WI38 (cell line): Measurements from ENCODE around the gene UBE2E1.
A peak's percentile ranks its signal among the peaks of the same experiment; 100 is the strongest.

Source experiments
- H3K4me3 ChIP-seq: 2 replicates; pipeline ENCODE4 v1.5.1; 2011; ENCODE audit warnings: low read depth, mild to moderate bottlenecking, control low read depth, low read length
- TF ChIP-seq, protein P1 (sequence below): IDR thresholded peaks from 2 replicates; pipeline ENCODE4 v1.5.1; 2012; ENCODE audit warnings: low read depth, mild to moderate bottlenecking, control low read depth, low read length

The UBE2E1 gene

DNA sequence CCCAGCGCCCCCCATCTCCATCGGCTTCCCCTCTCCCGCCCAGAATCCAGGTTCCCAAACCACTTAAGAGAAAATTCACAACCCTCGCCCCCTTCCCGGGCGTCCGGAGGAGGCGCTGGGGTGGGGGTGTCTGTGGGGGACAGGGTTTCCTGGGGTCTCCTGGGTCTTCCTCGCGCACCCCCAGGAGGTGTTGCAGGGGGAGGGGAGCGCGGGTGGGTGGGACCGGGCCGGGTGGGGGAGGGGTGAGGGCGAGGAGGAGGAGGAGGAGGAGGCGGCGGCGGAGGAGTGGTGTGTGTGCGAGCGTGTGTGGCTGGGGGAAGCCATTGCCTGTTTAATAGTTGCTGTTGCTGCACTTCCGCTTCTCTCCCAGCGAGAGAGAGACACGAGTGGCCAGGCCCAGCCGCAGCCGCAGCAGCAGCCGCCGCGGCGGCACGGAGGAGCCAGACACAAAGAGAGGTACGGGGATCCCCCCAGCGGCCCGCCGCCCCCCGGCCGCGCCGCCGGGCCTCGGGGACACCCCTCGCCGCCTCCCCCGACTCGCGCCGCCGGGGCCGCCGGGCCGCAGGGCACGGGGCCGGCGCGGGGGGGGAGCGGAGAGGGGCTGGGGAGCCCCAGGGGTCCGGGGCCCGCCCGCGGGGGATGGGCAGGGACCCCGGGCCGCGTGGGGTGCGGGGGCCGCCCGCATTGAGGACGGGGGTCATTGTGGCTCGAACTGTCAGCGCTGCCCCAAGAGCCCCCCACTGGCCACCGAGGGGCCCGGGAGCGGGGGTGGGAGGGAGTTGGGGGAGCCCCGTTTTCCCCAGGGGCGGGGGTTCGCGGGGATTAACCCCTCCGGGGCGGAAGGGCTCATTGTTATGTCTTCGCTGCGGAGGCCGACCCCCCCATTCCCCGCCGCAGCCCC is at the start of gene UBE2E1:
UBE2E1 (plus strand) TSS at position 323 of the 901 bp plus-strand sequence. CDS start 1,315 bp downstream, outside the sequence.
- H3K4me3 ChIP-seq, result peak within 1 kb of the TSS; percentile 75
- TF ChIP-seq, protein P1, sequence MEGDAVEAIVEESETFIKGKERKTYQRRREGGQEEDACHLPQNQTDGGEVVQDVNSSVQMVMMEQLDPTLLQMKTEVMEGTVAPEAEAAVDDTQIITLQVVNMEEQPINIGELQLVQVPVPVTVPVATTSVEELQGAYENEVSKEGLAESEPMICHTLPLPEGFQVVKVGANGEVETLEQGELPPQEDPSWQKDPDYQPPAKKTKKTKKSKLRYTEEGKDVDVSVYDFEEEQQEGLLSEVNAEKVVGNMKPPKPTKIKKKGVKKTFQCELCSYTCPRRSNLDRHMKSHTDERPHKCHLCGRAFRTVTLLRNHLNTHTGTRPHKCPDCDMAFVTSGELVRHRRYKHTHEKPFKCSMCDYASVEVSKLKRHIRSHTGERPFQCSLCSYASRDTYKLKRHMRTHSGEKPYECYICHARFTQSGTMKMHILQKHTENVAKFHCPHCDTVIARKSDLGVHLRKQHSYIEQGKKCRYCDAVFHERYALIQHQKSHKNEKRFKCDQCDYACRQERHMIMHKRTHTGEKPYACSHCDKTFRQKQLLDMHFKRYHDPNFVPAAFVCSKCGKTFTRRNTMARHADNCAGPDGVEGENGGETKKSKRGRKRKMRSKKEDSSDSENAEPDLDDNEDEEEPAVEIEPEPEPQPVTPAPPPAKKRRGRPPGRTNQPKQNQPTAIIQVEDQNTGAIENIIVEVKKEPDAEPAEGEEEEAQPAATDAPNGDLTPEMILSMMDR, result no peak

DNA sequence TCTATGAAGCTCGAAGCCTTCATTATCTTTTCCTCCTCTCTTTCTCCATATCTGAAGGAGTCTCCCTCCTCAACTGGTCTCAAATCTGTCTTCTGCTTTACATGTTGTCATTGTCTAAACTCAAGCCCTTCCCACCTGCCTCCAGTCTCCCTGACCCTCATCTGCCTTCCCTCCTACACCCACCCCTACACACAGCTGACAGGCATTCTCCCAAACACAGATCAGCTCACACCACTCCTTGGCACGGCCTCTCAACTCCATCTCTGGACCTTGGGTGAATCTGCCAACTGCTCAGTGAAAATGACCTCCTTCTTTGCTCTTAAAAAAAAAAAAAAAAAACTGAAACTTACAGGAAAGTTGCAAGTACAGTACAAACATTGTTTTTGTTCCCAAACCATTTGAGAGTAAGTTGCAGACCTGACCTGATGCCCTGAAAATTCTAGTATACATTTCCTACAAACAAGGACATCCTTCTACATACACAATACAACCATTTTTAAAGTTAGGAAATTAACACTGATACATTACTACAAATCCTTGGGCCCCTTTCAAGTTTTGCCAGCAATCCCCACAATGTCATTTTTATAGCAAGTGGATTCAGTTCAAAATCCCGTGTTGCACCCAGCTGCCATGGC is 49.4 kb upstream of the UBE2E1 start:
- H3K4me3 ChIP-seq, result no peak overlapping the region
- TF ChIP-seq, protein P1, result no peak

DNA sequence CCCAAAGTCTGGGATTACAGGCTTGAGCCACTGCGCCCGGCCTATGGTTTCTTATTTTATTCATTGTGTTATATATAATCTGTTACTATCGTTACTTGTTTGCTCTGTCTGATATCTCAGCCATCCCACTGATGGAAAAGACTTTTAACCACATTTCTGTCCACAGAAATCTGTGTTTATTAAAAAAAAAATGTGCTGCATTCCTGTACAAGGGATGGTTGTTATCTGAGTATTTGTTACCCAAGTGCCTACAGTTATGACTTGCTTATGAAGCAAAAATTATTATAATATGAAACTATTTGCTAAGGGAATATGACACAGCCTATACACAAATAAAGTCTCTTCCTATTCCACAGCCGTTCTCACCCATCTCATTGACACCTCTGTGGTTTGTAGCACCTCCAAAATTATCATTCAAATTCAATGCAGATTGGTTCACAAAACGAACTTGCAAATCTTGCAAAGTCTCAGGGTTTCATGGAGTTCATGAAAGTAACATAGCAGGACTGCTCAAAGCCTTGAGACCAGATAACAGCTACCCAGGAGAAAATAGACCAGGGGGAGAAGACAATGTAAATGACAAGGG is 47.4 kb upstream of the UBE2E1 start:
- no peak overlapping the region for H3K4me3 ChIP-seq

DNA sequence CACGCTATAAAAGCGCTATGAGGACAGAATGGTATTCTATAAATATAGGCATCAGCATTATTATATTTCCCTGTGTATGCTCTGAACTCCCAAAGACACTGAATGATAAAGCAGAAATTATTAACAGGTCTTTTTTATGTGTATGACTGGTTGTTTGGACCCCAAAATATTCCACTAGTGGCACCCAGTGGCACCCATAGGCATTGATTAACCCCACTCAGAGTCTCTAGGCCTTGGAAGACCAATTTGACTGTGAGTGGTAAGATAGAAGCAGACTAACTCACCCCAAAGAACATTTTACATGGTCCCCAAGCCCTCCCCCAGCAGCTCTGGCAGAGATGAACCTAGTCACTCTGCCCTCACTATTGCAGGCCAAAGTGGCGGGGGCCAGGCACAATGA is 45.4 kb upstream of the UBE2E1 start:
- TF ChIP-seq, protein P1, result no peak
- no peak overlapping the region for H3K4me3 ChIP-seq

More for the DNA sequence above, 47.4 kb upstream of the UBE2E1 start:
- TF ChIP-seq, protein P1, result no peak

DNA sequence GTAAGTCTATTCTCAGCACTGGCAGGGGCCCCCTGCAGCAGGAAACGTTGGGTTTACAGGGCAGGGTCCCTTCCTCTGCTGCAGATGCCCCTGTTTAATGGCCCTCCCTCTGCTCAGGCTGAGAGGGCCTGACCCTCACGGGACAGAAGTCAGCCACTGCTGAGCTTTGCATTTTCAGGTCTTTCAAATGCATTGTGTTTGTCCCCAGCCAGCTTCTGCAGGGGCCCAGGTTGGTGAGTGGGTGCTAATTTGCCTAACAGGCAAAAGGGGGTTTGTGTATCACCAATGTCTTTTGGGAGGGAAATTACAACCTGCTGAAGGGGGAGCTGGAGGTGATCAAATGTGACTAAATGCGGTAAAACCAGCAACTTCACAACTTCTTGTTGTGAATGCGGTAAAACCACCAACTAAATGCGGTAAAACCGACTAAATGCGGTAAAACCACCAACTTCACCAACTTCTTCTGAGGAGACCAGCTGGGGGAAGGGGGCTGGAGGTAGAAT is 44.8 kb upstream of the UBE2E1 start:
- TF ChIP-seq, protein P1, result no peak
- H3K4me3 ChIP-seq, result no peak overlapping the region

DNA sequence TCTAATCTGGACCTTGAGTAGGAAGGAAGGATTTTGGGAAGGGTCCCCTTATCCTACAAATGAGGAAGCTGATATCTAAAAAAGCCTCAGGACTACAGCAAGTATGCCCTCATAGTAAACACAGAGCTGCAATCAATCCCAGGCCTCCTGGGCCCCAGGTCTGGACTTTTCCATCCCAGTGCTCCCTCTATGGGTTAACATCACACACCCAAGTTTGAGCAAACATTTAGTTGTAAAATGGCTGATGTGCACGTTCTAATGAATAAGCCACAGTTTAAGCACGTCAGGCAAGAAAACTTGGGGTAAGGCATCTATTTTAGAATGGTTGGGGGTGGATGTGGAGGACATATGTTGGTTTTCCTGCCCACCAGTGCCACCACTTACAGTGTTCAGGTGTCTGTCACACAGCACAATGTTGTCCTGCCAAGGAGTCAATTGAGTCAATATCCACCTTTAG is 44.3 kb upstream of the UBE2E1 start:
- TF ChIP-seq, protein P1, result peak; percentile 24; the same call in 1 of the 2 replicates
- no peak overlapping the region for H3K4me3 ChIP-seq
